Measurements from ENCODE around the gene MBOAT1.

MBOAT1 gene

GRCh38 chr6:20166210-20166609 is 46.1 kb downstream of the MBOAT1 start:
- no peak overlapping the region for H3K4me3 ChIP-seq (ENCODE audit: low read length)
- no peaks in the 10 kb centered on the region for H3K36me3 ChIP-seq (ENCODE audit: control insufficient read depth, insufficient read depth, low read length, severe bottlenecking)
- no peaks in the 10 kb centered on the region for H3K9me3 ChIP-seq (ENCODE audit: control insufficient read depth, low read length)
- DNase-seq (ENCODE audit: low read depth), result no peak
- H3K27me3 ChIP-seq (replicated peaks; ENCODE audit: control insufficient read depth, insufficient read depth, low read length), result no peaks in the 10 kb centered on the region
- no peak overlapping the region for H3K9ac ChIP-seq (ENCODE audit: low read length)
- H3K4me1 ChIP-seq (ENCODE audit: control insufficient read depth, insufficient read depth, low read length), result peaks cover 18% of the 10 kb centered on the region

GRCh38 chr6:20162515-20162914 is 49.8 kb downstream of the MBOAT1 start:
- Histone ChIP-seq H3K4me1 (ENCODE audit: control insufficient read depth, insufficient read depth, low read length) (no peaks in the 10 kb centered on the region), H3K9me3 (ENCODE audit: control insufficient read depth, low read length) (no peaks in the 10 kb centered on the region)

GRCh38 chr6:20160541-20161283 is 51.6 kb downstream of the MBOAT1 start:
- H3K4me3 ChIP-seq (ENCODE audit: low read length), result no peak overlapping the region
- no peaks in the 10 kb centered on the region for H3K27me3 ChIP-seq (replicated peaks; ENCODE audit: control insufficient read depth, insufficient read depth, low read length)
- DNase-seq (ENCODE audit: low read depth), result no peak
- H3K9me3 ChIP-seq (ENCODE audit: control insufficient read depth, low read length), result no peaks in the 10 kb centered on the region
- no peak overlapping the region for H3K9ac ChIP-seq (ENCODE audit: low read length)
- no peaks in the 10 kb centered on the region for H3K4me1 ChIP-seq (ENCODE audit: control insufficient read depth, insufficient read depth, low read length)
- no peaks in the 10 kb centered on the region for H3K36me3 ChIP-seq (ENCODE audit: control insufficient read depth, insufficient read depth, low read length, severe bottlenecking)

More at GRCh38 chr6:20162515-20162914, 49.8 kb downstream of the MBOAT1 start:
- Histone ChIP-seq H3K4me3 (ENCODE audit: low read length) (no peak overlapping the region), H3K27me3 (replicated peaks; ENCODE audit: control insufficient read depth, insufficient read depth, low read length) (no peaks in the 10 kb centered on the region), H3K36me3 (ENCODE audit: control insufficient read depth, insufficient read depth, low read length, severe bottlenecking) (no peaks in the 10 kb centered on the region), H3K9ac (ENCODE audit: low read length) (no peak overlapping the region)
- DNase-seq (ENCODE audit: low read depth), result no peak

GRCh38 chr6:20159781-20160540 is 52.3 kb downstream of the MBOAT1 start:
- H3K4me1 ChIP-seq (ENCODE audit: control insufficient read depth, insufficient read depth, low read length), result no peaks in the 10 kb centered on the region
- peak; percentile 38 for DNase-seq (ENCODE audit: low read depth)
- no peak overlapping the region for H3K9ac ChIP-seq (ENCODE audit: low read length)
- no peak overlapping the region for H3K4me3 ChIP-seq (ENCODE audit: low read length)
- no peaks in the 10 kb centered on the region for H3K36me3 ChIP-seq (ENCODE audit: control insufficient read depth, insufficient read depth, low read length, severe bottlenecking)
- H3K27me3 ChIP-seq (replicated peaks; ENCODE audit: control insufficient read depth, insufficient read depth, low read length), result no peaks in the 10 kb centered on the region
- H3K9me3 ChIP-seq (ENCODE audit: control insufficient read depth, low read length), result no peaks in the 10 kb centered on the region

- H3K9me3 ChIP-seq (ENCODE audit: control insufficient read depth, low read length), result no peaks in the 10 kb centered on the region
- H3K4me3 ChIP-seq (ENCODE audit: low read length), result no peak overlapping the region
- H3K4me1 ChIP-seq (ENCODE audit: control insufficient read depth, insufficient read depth, low read length), result no peaks in the 10 kb centered on the region
- H3K9ac ChIP-seq (ENCODE audit: low read length), result no peak overlapping the region
- no peak for DNase-seq (ENCODE audit: low read depth)
- H3K27me3 ChIP-seq (replicated peaks; ENCODE audit: control insufficient read depth, insufficient read depth, low read length), result no peaks in the 10 kb centered on the region
- H3K36me3 ChIP-seq (ENCODE audit: control insufficient read depth, insufficient read depth, low read length, severe bottlenecking), result no peaks in the 10 kb centered on the region
These were observed 53.2 kb downstream of the MBOAT1 start for GRCh38 chr6:20159098-20159497.

- Histone ChIP-seq H3K27me3 (replicated peaks; ENCODE audit: control insufficient read depth, insufficient read depth, low read length) (no peaks in the 10 kb centered on the region), H3K36me3 (ENCODE audit: control insufficient read depth, insufficient read depth, low read length, severe bottlenecking) (no peaks in the 10 kb centered on the region), H3K4me3 (ENCODE audit: low read length) (no peak overlapping the region), H3K9me3 (ENCODE audit: control insufficient read depth, low read length) (no peaks in the 10 kb centered on the region), H3K4me1 (ENCODE audit: control insufficient read depth, insufficient read depth, low read length) (no peaks in the 10 kb centered on the region), H3K9ac (ENCODE audit: low read length) (no peak overlapping the region)
- no peak for DNase-seq (ENCODE audit: low read depth)
These were observed 53.6 kb downstream of the MBOAT1 start for GRCh38 chr6:20158676-20159075.

- no peak overlapping the region for H3K9ac ChIP-seq (ENCODE audit: low read length)
- H3K4me1 ChIP-seq (ENCODE audit: control insufficient read depth, insufficient read depth, low read length), result no peaks in the 10 kb centered on the region
- no peak overlapping the region for H3K4me3 ChIP-seq (ENCODE audit: low read length)
- H3K36me3 ChIP-seq (ENCODE audit: control insufficient read depth, insufficient read depth, low read length, severe bottlenecking), result no peaks in the 10 kb centered on the region
- no peaks in the 10 kb centered on the region for H3K9me3 ChIP-seq (ENCODE audit: control insufficient read depth, low read length)
- no peaks in the 10 kb centered on the region for H3K27me3 ChIP-seq (replicated peaks; ENCODE audit: control insufficient read depth, insufficient read depth, low read length)
- DNase-seq (ENCODE audit: low read depth), result no peak
These were observed 55.4 kb downstream of the MBOAT1 start for GRCh38 chr6:20156824-20157223.

GRCh38 chr6:20154753-20155152 is 57.5 kb downstream of the MBOAT1 start:
- DNase-seq (ENCODE audit: low read depth), result no peak
- Histone ChIP-seq H3K27me3 (replicated peaks; ENCODE audit: control insufficient read depth, insufficient read depth, low read length) (no peaks in the 10 kb centered on the region), H3K36me3 (ENCODE audit: control insufficient read depth, insufficient read depth, low read length, severe bottlenecking) (no peaks in the 10 kb centered on the region), H3K9ac (ENCODE audit: low read length) (no peak overlapping the region), H3K9me3 (ENCODE audit: control insufficient read depth, low read length) (no peaks in the 10 kb centered on the region), H3K4me3 (ENCODE audit: low read length) (no peak overlapping the region), H3K4me1 (ENCODE audit: control insufficient read depth, insufficient read depth, low read length) (no peaks in the 10 kb centered on the region)

GRCh38 chr6:20153194-20153593 is 59.1 kb downstream of the MBOAT1 start:
- no peaks in the 10 kb centered on the region for H3K4me1 ChIP-seq (ENCODE audit: control insufficient read depth, insufficient read depth, low read length)
- DNase-seq (ENCODE audit: low read depth), result no peak

GRCh38 chr6:20148433-20148832 is 63.8 kb downstream of the MBOAT1 start:
- no peak for DNase-seq (ENCODE audit: low read depth)
- Histone ChIP-seq H3K9ac (ENCODE audit: low read length) (no peak overlapping the region), H3K4me3 (ENCODE audit: low read length) (no peak overlapping the region), H3K36me3 (ENCODE audit: control insufficient read depth, insufficient read depth, low read length, severe bottlenecking) (no peaks in the 10 kb centered on the region), H3K9me3 (ENCODE audit: control insufficient read depth, low read length) (no peaks in the 10 kb centered on the region), H3K4me1 (ENCODE audit: control insufficient read depth, insufficient read depth, low read length) (no peaks in the 10 kb centered on the region), H3K27me3 (replicated peaks; ENCODE audit: control insufficient read depth, insufficient read depth, low read length) (no peaks in the 10 kb centered on the region)

More at GRCh38 chr6:20153194-20153593, 59.1 kb downstream of the MBOAT1 start:
- Histone ChIP-seq H3K4me3 (ENCODE audit: low read length) (no peak overlapping the region), H3K9ac (ENCODE audit: low read length) (no peak overlapping the region), H3K9me3 (ENCODE audit: control insufficient read depth, low read length) (no peaks in the 10 kb centered on the region), H3K27me3 (replicated peaks; ENCODE audit: control insufficient read depth, insufficient read depth, low read length) (no peaks in the 10 kb centered on the region), H3K36me3 (ENCODE audit: control insufficient read depth, insufficient read depth, low read length, severe bottlenecking) (no peaks in the 10 kb centered on the region)

GRCh38 chr6:20147469-20147868 is 64.8 kb downstream of the MBOAT1 start:
- H3K4me3 ChIP-seq (ENCODE audit: low read length), result no peak overlapping the region
- H3K27me3 ChIP-seq (replicated peaks; ENCODE audit: control insufficient read depth, insufficient read depth, low read length), result no peaks in the 10 kb centered on the region
- H3K4me1 ChIP-seq (ENCODE audit: control insufficient read depth, insufficient read depth, low read length), result no peaks in the 10 kb centered on the region
- no peaks in the 10 kb centered on the region for H3K9me3 ChIP-seq (ENCODE audit: control insufficient read depth, low read length)
- H3K9ac ChIP-seq (ENCODE audit: low read length), result no peak overlapping the region
- DNase-seq (ENCODE audit: low read depth), result no peak
- no peaks in the 10 kb centered on the region for H3K36me3 ChIP-seq (ENCODE audit: control insufficient read depth, insufficient read depth, low read length, severe bottlenecking)
